Thymus (tissue), 11 donors: ENCODE measurements around the gene HK1. TPM values are rescaled to one million over a fixed set of nuclear protein-coding genes. Genes with fewer than 3 reads are reported as not detected.

Experiments used
- DNase-seq, 9 donors: peaks; one replicate each; pipeline ENCODE4 v3.0.0-alpha.2; 2013; ENCODE audit warnings: low spot score in 9 of 9, low read depth in 6 of 9, missing footprints in 1 of 9
- H3K27ac ChIP-seq, 2 donors: one replicate each; pipeline ENCODE4 v1.5.1; 2013; ENCODE audit warnings: control low read depth in 1 of 2, low read depth in 1 of 2, low read length in 1 of 2, mild to moderate bottlenecking in 1 of 2, moderate library complexity in 1 of 2
- H3K27me3 ChIP-seq, 2 donors: one replicate each; pipeline ENCODE4 v1.5.1; 2013; ENCODE audit warnings: low read length in 1 of 2; ENCODE audit not compliant: control insufficient read depth in 2 of 2, insufficient read depth in 1 of 2
- H3K36me3 ChIP-seq, 2 donors: one replicate each; pipeline ENCODE4 v1.5.1; 2013; ENCODE audit warnings: low read length in 1 of 2, mild to moderate bottlenecking in 1 of 2, moderate library complexity in 1 of 2; ENCODE audit not compliant: control insufficient read depth in 2 of 2, insufficient read depth in 2 of 2
- H3K4me1 ChIP-seq, 2 donors: one replicate each; pipeline ENCODE4 v1.5.1; 2013; ENCODE audit warnings: low read length in 2 of 2; ENCODE audit not compliant: control insufficient read depth in 2 of 2, insufficient read depth in 2 of 2
- H3K4me3 ChIP-seq, 2 donors: one replicate each; pipeline ENCODE4 v1.5.1; 2013; ENCODE audit warnings: low read length in 2 of 2, control low read depth in 1 of 2, mild to moderate bottlenecking in 1 of 2
- H3K9me3 ChIP-seq, 2 donors: one replicate each; pipeline ENCODE4 v1.5.1; 2013; ENCODE audit warnings: low read length in 1 of 2, mild to moderate bottlenecking in 1 of 2; ENCODE audit not compliant: control insufficient read depth in 2 of 2, insufficient read depth in 1 of 2
- WGBS: extraction: QIAGEN DNeasy Blood & Tissue Kit; methylation state at CpG from one replicate; pipeline ENCODE4 v1.1.7; 2013; 5-methylcytosine and 5-hydroxymethylcytosine counted together
- polyA plus RNA-seq: library from polyadenylated mRNA; stranded (reverse); fragments of 200-250 nt; gene quantifications from one replicate; pipeline ENCODE4 v1.2.3, GENCODE V29; 2013
- total RNA-seq: library from RNA; stranded (reverse); fragments of 120-200 nt; gene quantifications from one replicate; pipeline ENCODE4 v1.2.4, GENCODE V29; 2013
- donor health status: healthy.

Gene HK1
- total and polyA plus RNA-seq, 2 donors, result 33.7 to 52.6 TPM

DNA sequence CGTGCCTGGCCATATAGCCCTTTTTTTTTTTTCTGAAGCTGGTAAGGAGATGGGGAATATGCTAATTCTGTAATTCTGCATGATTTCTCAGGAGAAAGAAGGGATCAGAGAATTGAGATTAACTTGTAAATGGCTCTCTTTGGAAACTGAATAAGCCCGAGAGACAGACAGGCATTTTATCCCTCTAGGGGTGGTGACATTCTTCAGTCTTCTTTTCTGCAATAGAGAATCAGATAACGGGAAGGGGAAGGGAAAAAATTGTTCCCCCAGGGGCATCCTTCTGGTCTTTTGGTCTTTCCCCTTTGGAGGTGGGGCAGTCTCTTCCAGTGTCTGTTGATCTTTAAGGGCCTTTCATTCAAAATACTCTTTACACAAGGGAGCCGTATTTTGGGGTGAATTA is 34.2 kb downstream of the HK1 start:
- Histone ChIP-seq H3K4me3 (no peak overlapping the region), H3K4me1 (peaks cover 5 to 10% of the 10 kb centered on the region in 2 donors), H3K27me3 (no peaks in the 10 kb centered on the region), H3K27ac (no peak overlapping the region), H3K36me3 (no peaks in the 10 kb centered on the region), H3K9me3 (no peaks in the 10 kb centered on the region)
- DNase-seq, result no peak
- 93% methylated on average over 4 of the region's 4 CpGs for WGBS

GRCh38 chr10:69315100-69315542 is 36.8 kb downstream of the HK1 start:
- WGBS, result 97% methylated on average over 3 of the region's 3 CpGs
- Histone ChIP-seq H3K9me3 (no peaks in the 10 kb centered on the region), H3K4me1 (peaks cover 16 to 24% of the 10 kb centered on the region in 2 donors), H3K27ac (no peak overlapping the region), H3K36me3 (no peaks in the 10 kb centered on the region), H3K27me3 (no peaks in the 10 kb centered on the region), H3K4me3 (no peak overlapping the region)
- DNase-seq, result no peak

- peaks cover 2 to 4% of the 10 kb centered on the region in 2 donors for H3K36me3 ChIP-seq
- 97% methylated on average over 6 of the region's 6 CpGs for WGBS
- no peaks in the 10 kb centered on the region for H3K9me3 ChIP-seq
- no peaks in the 10 kb centered on the region for H3K27me3 ChIP-seq
- no peak overlapping the region for H3K27ac ChIP-seq
- peaks cover 23 to 30% of the 10 kb centered on the region in 2 donors for H3K4me1 ChIP-seq
- no peak overlapping the region for H3K4me3 ChIP-seq
- no peak for DNase-seq
These were observed 37.5 kb downstream of the HK1 start for GRCh38 chr10:69315610-69316312.

DNA sequence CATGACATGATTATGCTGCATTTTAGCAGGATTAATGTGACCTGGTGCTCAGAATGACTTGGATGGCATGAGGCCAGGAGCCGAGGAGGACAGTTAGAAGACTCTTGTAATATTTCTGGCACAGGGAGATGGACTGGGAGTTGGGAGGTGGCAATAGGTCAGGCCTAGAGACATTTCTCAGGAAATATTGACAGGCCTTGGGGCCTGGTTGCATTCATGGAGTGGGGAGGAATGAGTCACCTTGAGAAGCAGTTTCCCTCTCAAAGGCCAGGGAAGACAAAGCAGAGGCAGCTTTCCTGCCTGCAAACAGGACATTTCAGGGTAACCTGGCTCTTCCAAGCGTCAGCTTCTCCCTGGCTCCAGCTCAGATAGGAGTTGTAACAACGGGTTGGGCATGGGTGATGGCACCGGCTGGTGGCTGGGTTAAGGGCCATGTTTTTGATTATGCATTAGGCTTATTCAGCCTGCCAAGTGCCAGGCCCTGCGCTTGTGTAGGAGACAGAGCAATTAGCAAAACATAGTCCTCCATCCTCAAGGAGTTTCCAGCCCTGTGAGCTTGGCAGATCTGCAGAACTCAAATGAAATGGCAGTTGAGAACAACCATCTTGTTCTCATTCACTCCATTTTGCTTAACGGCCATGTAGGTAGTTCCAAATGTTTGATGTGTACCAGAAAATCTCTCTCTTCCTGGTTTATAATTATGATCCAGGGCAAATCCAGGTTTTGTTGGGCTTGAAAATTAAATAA is 38.2 kb downstream of the HK1 start:
- no peak for DNase-seq
- no peak overlapping the region for H3K4me3 ChIP-seq
- H3K4me1 ChIP-seq, result peaks cover 26 to 37% of the 10 kb centered on the region in 2 donors
- H3K9me3 ChIP-seq, result no peaks in the 10 kb centered on the region
- no peaks in the 10 kb centered on the region for H3K27me3 ChIP-seq
- H3K36me3 ChIP-seq, result peaks cover 4 to 8% of the 10 kb centered on the region in 2 donors
- no peak overlapping the region for H3K27ac ChIP-seq
- 96% methylated on average over 6 of the region's 6 CpGs for WGBS

DNA sequence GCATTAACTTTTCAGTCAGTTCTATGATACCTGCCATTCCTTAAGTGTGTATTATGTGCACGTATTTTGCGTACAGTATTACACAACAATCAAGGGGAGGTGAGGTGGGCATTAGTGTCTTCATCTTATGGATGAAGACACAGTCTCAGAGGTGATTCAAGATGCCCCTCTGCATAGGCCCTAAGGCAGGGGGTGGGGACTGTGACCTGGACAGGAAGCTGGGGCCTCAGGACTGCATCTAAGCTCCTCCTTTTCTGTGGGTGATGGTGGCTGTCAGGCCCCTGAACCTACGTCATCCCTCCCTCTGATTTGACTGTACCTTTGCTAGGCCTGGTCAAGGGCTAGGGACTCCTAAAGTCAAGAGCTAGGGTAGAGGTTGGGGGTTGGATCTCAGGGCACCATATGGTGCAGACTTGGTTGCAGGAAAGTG is 38.9 kb downstream of the HK1 start:
- Histone ChIP-seq H3K4me1 (peaks cover 26 to 37% of the 10 kb centered on the region in 2 donors), H3K27ac (peak overlapping the region; percentile 88 to 95), H3K36me3 (peaks cover 4 to 8% of the 10 kb centered on the region in 2 donors), H3K9me3 (no peaks in the 10 kb centered on the region), H3K27me3 (no peaks in the 10 kb centered on the region), H3K4me3 (no peak overlapping the region)
- WGBS, result 95% methylated on average over 3 of the region's 3 CpGs
- DNase-seq, result no peak

DNA sequence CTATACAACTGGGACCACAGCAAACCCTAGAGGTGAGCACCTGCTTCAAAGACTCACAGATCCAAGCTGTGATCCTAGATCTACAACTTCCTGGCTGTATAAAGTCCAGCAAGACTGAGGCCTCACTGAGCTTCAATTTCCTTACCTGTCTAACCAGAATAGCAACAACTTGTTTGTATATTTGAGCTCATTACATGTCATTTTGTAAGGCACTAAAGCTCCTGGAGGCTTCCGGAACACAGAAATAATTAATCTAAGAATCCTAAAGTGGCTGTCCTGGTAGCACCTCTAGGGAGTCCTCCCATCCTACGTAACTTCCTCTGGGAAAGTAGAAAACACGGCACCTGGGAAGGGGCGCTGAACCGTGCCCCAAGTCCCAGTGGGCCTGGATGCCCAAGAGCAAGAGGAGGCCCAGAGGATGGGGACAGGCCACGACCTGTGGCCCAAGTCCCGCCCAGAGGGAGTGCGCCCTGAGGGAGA is 39.4 kb downstream of the HK1 start:
- no peaks in the 10 kb centered on the region for H3K9me3 ChIP-seq
- H3K27me3 ChIP-seq, result no peaks in the 10 kb centered on the region
- H3K4me3 ChIP-seq, result peak overlapping the region; percentile 62 to 96
- 74% methylated on average over 8 of the region's 8 CpGs for WGBS
- H3K36me3 ChIP-seq, result peaks cover 4 to 8% of the 10 kb centered on the region in 2 donors
- H3K27ac ChIP-seq, result peak overlapping the region; percentile 88 to 95
- DNase-seq, result peak in 1 of 9 donors; percentile 54
- peaks cover 26 to 37% of the 10 kb centered on the region in 2 donors for H3K4me1 ChIP-seq

GRCh38 chr10:69318106-69318866 is 40.0 kb downstream of the HK1 start:
- DNase-seq, result peak in 8 of 9 donors; percentile 74 to 96 (median 89)
- Histone ChIP-seq H3K4me1 (peaks cover 26 to 41% of the 10 kb centered on the region in 2 donors), H3K36me3 (peaks cover 4 to 8% of the 10 kb centered on the region in 2 donors), H3K9me3 (no peaks in the 10 kb centered on the region), H3K4me3 (peak overlapping the region; percentile 94 to 96), H3K27me3 (no peaks in the 10 kb centered on the region), H3K27ac (peak overlapping the region; percentile 88 to 95)
- 2% methylated on average over 90 of the region's 90 CpGs for WGBS

DNA sequence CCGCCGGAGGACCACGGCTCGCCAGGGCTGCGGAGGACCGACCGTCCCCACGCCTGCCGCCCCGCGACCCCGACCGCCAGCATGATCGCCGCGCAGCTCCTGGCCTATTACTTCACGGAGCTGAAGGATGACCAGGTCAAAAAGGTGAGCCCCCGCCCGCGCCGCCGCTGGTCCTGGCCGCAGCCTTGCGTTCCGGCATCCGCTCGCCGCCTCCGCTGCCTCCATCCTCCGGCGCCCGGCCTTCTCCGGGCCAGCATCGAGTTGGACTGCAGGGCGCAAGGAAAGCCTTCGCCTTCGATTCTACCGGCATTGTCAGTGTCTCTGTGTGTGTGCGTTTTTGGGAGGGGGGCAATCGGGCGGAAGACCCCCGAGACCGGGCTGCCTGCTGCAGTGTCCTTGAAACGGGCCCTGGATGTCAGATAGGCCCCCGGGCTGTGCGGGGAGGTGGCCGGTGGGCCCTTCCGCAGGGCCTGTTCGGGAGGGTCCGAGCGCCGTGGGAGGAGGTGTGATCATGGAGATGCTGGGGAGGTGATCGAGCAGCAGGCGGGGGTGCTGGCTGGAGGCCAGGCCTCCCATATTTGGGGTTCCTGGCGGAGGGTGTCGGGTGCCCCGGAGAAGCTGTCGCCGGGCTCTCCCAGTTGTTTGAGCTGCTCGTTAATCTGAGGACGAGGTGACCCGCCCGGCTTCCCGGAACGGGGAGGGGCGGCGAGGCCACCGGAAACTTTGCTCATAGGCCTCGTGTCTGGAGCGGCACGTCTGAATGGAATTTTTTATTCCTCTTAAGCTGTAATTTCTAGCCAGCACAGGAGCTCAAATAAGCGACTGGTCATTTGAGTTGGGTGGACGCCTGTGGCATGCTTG is 40.8 kb downstream of the HK1 start:
- peak overlapping the region; percentile 66 to 69 for H3K27ac ChIP-seq
- WGBS, result 1% methylated on average over 73 of the region's 73 CpGs
- DNase-seq, result peak in 1 of 9 donors; percentile 61

More for the DNA sequence above, 40.8 kb downstream of the HK1 start:
- H3K36me3 ChIP-seq, result peaks cover 4 to 8% of the 10 kb centered on the region in 2 donors
- H3K9me3 ChIP-seq, result no peaks in the 10 kb centered on the region
- peaks cover 26 to 46% of the 10 kb centered on the region in 2 donors for H3K4me1 ChIP-seq
- peak overlapping the region; percentile 94 to 96 for H3K4me3 ChIP-seq
- no peaks in the 10 kb centered on the region for H3K27me3 ChIP-seq
